ENCODE data around the gene CRHR2.

CRHR2 gene

DNA sequence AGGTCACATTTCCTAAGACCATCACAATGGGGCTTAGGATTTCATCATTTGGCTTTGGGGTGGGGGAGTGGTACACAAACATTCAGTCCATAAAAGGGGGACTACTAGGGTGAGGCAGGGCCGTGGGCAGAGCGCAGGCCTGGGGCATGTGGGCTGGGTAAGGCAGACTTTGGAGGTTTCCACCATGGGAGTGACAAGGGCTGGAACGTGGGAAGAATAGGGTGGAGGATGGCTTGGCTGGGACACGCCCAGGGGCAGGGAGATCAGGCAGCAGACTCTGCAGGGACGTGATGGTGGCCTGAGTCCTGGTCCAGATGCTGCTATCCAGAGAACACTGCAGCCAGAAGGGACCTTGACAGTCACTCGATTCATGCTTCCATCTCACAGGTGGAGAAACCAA, 24.7 kb upstream of the CRHR2 start:
- DNase-seq (ENCODE audit: low spot score), result no peak

DNA sequence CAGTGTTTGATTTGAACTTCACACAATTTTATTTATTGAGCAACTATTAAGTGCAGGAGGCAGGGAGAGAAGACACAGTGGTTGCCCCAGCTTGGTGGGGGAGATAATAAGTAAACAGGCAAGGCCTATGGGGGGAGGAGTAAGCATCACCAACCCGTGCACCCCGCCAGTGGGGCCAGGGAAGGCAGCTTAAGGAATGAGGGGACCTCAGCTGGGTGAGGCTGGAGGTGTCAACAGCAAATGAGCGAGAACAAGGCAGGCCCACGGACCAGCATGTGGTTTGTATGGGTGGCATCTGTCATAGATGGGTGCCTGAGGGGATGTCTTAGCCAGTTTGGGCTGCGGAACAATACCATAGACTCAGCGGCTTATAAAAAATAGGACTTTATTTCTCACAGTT, 24.1 kb upstream of the CRHR2 start:
- no peak for DNase-seq (ENCODE audit: low spot score)

DNA sequence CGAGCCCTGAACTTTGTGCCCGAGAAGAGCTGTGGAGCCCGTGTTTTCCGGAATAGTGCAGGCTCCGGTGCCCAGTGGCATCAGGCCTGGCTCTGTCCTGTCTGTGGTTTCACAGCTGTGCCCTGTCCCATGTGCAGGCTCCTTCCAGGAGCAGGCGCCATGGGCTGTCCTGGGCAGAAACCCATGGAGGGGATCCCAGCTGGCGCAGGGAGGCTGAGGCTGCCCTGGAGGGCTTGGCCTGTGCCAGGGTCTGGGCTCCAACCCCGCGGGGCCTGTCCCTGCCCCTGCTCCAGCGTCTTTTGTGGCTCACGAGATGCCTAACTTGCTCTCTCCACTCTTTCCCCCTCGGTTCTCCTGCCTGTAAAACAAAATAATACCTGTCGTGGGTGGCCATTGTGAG, 23.3 kb upstream of the CRHR2 start:
- no peak for DNase-seq (ENCODE audit: low spot score)

DNA sequence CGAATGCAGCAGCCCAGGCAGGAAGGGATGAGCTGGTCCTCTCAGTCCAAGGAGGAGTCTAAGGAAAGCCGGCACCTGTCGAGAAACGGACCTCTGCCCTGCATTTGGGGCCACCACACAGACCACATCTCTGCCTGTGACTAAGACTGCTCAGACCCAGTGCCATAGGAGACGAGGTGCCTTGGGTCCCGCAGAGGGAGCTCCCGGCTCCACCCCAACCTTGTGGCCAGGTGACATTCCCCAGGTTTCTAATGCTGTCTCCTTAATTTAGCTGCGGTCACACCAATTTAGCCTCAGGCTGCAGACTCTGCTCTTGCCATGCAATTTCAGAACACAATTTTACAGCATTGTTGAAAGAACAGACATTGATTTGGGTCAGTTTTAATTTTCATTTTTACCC, 22.8 kb upstream of the CRHR2 start:
- DNase-seq (ENCODE audit: low spot score), result no peak

DNA sequence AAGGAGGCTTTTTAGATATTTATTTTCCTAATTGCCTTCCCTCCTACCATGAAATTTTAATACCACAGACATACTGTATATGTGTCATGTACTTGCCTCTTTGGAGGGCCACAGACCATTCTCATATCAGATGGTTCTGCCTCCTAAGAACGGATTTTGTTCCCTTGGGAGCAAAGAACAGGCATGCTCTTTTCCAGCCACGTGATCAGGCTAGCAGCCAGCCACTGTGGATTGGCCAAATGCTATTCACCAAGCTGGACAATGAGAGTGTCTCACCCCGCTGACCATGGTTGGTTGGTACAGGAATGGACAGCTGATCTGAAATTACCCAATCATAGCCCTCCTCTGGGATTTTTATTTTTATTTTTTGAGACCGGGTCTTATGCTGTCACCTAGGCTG, 21.5 kb upstream of the CRHR2 start:
- DNase-seq (ENCODE audit: low spot score), result no peak

DNA sequence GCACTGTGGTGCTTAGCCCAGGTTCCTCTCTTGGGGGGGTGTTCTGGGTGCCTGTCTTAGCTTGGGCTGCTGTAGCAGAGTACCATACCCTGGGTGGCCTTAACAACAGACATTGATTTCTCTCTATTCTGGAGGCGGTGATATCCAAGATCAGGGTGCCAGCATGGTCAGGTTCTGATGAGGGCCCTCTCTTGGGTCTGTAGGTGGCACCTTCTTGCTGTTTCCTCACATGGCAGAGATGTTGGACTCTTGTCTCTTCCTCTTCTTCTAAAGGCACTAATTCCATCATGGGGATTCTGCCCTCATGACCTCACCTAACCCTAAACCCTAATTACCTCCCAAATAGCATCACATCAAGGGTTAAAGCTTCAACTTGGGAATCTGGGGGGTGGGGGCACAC, 19.9 kb upstream of the CRHR2 start:
- no peak for DNase-seq (ENCODE audit: low spot score)

DNA sequence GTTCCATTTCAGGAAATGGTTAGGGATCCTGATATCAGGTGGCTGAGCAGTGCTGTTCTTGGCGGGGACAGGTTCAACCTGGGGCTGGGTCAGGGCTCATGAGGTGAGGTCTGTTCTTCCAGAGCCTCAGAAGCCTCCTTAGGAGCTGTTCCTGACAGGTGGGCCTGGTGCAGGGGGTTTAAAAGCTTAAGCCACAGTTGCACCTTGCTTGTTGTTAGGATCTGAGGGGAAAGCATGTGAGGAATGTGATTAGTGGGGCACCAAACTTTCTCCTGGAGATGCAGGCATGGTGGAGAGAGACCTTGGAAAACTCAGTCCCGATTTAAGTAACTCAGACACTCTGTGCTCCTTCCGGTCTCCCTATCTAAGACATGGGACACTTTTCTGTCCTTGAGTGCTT, 18.7 kb upstream of the CRHR2 start:
- no peak for DNase-seq (ENCODE audit: low spot score)

DNA sequence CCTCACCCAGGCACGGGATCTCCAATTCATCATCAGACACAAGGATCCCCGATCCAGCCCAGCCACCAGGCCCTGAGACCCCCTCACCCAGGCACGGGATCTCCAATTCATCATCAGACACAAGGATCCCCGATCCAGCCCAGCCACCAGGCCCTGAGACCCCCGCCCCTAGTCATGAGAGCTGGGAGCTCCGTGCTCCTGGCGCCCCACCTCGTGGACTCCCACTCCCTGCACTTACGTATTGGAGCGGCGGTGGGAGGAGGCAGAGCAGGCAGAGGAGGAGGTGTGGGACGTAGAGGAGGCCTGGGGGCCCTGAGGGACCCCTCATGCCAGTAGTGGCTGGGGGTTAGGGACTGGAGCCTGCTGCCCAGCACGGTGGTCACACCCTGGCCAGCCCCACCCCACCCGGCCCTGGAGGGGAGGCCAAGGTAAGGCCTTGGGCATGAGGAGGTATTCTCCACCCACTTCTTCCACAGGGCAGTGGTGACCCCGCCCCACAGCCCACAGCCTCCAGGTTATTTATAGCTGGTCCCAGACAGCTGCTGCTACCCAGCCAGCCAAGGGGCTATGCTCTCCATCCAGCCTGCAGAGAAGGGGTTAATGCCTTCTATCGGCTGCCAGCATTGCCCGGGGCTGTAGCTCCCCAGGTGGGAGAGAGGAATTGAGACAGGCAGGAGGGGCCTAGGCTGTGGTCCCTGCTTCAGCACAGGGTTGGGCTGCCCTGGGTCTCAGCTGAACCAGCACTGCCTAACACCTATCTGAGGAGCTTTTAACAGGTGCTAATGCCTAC, 17.6 kb upstream of the CRHR2 start:
- DNase-seq (ENCODE audit: low spot score), result no peak

DNA sequence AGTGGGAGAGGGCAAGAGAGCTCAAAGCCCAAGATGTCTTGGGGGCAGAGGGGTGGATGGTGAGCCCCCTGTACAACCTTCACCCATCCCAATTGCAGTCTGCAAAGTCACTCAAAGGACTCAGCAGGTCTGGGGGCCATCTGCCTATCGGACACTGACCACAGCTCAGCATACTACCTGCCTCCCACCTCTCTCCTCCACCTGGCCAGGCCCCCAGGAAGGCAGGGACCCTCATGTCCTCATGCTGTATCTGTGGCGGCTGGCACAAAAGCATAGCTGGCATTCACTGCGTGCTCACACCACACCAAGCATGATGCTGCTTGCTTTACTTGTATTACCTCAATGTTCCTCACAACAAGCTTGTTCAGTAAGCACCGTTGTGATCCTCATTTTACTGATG, 16.2 kb upstream of the CRHR2 start:
- DNase-seq (ENCODE audit: low spot score), result no peak

DNA sequence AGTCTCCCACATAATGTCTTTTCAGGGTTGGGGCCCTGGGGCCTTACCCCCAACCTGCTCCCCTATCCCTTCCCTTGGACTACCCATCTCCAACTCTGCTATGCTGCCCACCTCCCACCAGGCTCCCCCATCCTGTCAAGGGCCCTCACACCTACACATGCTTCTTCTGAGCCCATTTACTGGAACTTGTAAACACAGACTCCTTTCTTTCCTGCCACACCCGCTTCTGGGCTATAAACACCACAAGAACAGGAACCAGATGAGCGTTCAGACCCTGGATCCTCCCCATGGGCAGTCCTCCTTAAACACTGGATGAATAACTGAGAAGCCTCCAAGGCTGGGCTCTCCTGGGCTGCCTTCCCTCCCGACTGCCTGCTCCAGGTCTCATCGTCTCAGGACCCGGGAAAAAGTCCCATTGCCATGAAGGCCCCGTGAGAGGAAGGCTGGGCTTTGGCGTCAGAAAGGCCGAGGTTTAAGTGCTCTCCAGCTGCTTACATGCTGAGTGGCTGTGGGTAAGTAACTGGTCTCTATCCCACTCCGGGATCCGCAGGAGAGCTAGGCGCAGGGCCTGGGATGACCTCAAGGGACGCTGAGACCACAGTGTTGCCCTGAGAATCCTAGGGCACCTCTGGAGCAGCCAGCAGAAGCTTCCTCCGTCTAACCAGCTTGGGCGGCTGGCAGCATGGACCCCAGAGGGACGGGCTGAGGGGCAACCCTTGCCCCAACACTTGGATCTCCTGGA, 15.6 kb upstream of the CRHR2 start:
- no peak for DNase-seq (ENCODE audit: low spot score)

DNA sequence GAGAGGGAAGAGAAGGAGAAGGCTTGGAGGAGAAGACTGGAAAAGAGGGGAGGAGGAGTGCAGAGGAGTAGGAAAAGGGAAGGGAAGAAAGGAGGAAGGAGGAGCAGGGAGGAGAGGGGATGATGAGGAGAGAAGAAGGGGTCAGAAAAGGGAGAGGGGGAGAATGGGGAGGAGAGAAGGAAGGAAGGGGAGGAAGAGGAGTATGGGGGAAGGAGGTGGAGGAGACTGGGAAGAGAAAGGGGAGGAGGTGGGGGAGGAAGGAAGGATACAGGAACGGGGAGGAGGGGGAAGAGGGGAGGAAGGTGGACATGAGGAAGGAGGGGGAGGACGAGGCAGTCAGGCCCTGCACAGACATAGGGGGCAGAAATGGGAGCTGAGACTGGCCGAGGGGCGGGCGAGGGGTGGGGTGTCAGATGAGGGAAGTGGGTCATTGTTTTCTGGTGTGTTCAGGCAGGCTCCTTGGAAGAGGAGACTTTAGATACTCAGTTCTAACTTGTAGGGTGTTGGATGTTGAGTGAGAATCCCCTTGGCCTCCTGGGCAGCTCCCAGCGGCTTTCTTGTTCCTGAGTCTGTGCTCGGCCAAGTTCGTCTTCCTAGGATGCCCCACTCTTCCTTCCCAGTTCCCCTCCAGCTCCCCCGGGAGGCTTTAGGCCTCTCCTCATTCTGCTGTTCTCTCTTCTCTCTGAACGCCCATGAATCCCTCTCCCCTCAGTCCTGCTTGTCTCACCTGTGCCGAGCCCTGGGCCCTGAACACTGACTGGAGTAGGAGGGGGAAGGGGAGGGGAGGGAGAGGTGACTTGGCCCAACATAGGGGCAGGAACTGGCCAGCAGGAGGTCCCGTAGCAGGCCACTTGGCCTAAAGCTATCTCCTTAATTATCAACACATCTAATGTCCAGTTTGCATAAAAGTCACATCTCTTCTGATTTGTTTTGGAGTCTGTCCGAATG, 12.8 kb upstream of the CRHR2 start:
- no peak for DNase-seq (ENCODE audit: low spot score)

DNA sequence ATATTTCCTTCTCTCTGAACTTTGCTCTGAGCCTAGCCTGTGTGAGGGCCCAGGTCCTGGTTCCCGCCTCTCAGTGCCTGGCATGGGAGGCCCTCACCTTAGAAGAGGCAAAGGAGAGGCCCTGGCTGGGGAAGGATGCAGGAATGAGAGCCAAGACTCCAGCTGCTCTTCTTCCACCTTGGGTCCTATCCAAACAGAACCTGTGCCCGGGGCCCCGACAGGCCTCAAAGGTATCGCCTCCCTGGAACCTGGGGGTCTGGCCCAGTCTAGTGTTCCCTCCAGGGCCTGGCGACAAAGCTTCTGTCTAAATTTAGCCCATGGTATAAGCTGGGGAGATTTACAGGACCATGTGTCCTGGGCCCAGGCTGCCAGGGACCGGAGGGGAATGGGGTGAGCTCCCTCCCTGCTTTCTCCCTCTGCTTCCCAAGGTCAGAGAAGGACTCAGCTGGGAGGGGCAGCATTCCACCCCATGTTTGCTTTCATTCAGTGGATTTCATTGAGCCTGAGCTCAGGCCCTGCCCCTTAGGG, 12.0 kb upstream of the CRHR2 start:
- no peak for DNase-seq (ENCODE audit: low spot score)

DNA sequence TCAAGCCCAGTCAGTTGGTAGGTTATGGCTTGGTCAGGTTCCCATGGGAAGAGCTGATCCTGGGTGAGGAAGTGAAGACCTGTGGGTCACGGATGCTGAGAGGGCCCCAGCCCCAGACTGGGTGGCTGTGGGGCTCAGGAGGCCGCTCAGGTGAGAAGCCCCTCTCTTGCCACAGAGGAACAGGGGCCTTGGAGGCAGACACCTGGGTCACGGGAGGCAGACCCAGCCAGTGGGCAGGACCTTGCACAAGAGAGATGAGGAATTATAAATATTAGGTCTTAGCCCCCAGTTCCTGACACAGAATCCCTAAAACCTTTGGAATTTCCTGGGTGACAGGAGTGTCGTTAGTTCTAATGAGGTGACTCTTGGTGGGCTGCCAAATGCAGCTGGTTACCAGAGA, 10.6 kb upstream of the CRHR2 start:
- no peak for DNase-seq (ENCODE audit: low spot score)

DNA sequence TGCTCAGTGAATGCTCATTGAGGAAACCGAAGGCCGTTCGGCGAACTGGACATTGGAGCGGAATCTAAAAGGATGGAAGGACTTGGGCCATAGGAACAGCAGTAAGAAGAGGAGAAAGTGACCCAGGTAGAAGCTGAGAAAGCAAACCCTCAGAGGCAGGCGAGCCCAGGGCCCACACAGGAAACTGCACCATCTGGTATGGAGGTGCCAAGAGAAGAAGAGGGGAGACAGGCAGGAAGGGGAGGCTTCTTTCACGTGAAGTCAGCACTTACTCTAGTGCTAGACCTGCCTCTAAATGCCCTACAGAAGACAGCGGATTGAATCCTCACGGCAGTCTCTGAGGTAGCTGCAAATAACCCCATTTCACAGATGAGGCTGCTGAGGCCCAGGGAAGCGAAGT, 10.2 kb upstream of the CRHR2 start:
- DNase-seq (ENCODE audit: low spot score), result no peak

DNA sequence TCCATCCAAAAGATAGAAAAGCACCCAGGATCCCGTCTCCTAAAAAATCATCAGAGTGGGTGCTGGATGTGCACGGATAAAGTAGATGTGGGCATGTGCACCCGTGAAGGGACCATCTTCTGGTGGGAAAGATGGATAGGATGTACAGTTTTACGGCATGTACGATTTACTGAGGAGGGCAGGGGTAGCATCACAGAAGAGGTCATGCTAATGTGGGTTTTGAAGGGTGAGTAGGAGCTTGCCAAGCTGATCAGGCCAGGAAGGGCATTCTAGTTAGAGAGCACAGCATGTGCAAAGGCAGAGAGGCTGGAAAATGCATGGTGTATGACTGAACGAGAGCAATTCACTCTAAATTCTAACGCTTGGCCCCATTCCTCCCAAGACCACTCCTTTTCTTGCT, 7.8 kb upstream of the CRHR2 start:
- no peak for DNase-seq (ENCODE audit: low spot score)

DNA sequence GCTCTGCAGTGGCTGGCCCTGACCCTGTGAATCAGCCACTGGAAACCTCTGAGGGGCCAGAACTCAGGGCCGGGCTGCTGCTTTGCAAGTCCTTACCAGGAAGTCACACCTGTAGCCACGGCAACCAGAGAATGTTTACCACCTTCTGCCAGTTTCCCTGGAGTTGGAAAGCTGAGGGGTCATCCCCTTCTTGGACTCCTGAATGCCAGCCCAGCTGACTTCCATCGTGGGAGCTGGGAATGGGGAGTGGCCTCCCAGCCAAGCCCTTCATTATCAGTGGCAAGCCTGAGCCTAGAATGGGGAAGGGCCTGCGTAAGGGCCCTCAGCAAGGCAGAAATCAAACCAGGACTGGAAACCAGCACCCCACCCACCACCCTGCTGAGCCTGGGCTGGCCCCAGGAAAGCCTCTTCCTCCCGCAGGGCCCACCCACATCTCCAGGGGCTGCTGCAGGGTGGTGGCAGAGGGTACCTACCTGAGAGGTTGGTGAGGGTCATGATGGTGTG, 6.5 kb upstream of the CRHR2 start:
- no peak for DNase-seq (ENCODE audit: low spot score)

DNA sequence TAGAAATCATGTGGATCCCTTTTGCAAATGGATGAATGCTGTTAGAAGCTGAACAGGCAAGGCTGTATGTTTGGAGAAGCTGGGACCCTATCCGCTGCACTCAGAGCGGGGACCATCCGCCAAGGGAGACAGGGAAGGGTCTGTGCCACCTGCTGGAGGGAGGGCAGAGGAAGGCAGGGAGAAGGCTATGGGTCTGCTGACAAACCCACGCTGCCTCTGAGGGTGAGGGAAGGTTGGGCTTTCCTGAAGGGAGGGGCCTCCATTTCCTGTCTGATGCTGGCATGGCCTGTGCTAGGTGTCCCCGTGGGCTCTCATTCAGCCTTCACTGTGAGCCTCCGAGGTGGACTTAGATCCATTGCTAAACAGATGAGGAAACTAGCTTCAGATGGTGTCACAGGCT, 5.3 kb upstream of the CRHR2 start:
- no peak for DNase-seq (ENCODE audit: low spot score)

DNA sequence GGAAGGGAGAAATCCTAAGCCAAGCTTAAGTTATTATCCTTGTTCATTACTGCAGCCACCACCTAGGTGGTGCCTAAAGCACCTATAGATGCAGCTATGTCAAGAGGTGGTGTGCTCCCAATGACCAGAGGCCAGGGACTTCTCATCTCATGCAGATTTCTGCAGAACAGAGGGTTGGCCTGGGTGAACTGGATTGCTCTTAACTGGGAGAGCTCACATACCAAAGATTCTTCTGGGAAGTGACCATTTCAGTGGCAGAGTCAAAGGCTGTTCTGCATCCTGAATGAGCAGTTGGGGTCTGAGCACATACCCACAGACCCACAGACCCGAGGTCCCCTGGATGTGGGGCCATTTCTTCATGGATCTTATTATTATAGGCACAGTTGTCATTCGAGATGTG, 2.1 kb upstream of the CRHR2 start:
- no peak for DNase-seq (ENCODE audit: low spot score)

DNA sequence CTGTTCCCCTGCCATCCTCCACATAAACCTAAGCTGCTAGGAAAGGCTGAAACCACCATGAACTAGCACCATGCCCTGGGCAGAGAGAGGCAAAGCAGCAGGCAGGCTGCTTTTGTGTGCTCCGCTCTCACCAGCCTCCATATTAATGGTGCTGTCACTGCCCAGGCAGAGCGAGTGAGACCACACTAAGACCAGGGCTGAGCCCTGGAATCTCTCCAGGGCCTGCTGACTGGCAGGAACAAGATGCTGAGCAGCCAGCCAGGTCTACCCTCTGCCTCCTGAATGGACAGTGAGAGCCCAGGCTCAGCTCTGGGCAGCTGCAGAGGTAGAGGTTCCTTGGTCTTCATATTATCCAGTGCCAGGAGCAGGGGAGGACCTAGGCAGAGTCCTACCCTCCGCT, 1.6 kb upstream of the CRHR2 start:
- no peak for DNase-seq (ENCODE audit: low spot score)

DNA sequence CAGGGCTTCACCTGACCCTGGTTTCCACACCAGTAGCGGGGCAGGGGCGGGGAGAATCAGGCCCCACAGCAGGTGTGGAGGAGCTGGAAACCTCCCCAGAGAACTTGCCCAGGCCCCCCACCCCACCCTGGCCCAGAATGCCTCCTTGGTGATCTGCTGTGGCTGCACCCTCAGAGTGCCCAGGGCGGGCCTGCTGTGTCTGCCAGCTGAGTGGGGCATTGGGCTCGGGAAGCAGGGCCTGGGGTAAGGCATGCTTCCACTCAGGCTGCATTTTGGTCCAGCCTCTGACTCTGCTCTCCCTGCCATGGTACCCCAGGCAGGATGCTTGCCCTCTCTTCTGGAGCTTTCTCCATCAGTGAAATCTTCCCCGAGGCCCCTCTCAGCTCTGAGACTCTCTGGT, 1.1 kb upstream of the CRHR2 start:
- DNase-seq (ENCODE audit: low spot score), result no peak

DNA sequence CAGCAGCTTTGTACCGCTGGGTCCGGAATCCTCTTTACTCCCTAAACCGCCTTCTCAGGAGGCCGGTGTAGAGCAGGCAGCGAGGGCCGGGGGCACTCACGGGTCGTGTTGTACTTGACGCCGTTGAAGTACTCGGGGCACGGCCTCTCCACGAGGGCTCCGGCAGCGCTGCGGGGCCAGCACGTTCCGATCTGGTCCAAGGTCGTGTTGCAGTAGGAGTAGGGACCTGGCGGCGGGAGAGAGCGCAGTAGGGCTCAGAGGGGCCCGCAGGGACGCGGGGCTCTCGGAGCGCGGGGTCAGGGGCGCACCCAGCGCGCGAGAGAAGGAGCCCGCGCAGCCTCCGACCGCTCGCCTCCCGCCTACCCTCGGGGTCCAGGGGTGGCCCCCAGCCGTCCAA, 443 bp downstream of the CRHR2 start:
- no peak for DNase-seq (ENCODE audit: low spot score)

DNA sequence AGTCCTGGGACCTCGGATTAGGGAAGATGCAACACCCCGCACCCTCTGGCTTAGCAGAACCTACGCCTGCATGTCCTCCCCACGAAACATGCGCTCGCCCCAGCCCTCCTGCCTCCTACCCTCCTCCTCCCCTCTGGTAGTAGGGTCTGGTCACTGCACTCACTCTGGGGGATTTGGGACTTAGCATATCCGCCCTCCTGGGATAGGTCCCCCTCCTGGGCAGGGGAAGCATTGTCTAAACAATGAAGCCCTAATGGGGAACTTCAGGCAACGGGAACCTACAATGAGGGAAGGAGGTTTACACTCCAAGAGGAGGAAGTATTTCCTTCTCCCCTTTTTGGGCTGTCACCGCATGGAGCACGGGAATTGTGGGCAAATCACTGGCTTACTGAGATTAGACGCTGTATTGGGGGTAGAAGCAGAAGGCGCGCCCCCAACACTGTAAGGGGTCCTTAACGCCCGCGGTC, 892 bp downstream of the CRHR2 start:
- DNase-seq (ENCODE audit: low spot score), result no peak
